ENCODE measurements around the gene PEPD.

Gene PEPD

DNA sequence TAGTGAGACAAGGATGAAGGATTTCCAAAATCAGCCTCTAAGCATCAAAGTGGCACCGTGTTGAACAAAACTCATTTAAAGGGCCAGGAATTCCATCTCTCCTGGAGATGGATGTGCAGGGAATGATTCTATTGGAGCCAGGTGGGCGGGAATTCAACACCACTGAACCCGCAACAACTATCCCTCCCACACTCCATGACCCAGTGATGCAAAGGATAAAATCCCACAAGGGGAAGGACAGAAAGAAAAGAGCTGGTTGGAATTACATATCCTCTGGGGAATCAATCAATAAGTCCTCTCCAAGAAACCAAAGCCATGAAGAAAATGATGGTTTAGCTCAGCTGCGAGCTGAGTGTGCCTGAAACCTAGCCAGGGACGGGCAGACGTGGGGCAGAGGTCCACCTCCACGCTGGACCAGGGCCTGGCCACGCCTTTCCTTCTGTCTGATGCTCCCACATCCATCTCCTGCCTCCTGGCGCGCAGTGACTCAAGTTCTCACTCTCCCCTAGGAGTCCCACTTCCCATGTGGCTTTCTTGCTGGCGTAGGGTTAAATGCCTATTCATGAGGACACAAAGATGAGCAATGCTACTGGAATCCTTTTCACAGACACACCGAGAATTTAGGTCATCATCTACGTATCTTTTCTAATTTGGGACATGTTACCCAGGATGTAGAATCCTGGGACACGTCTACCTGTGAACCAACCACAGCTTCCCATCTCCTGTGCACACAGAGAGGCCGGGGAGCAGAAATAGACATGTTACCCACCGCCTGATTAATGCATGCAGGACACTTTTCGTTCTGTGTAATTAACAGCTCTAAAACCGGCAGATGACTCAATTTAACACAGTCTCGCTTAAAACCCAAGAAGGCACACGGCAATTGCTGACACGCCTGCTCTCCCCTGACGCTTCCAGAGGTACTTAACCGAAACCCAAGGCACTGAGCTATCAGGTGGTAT is 48.6 kb downstream of the PEPD start:
- DNase-seq (ENCODE audit: low read depth), result no peak

DNA sequence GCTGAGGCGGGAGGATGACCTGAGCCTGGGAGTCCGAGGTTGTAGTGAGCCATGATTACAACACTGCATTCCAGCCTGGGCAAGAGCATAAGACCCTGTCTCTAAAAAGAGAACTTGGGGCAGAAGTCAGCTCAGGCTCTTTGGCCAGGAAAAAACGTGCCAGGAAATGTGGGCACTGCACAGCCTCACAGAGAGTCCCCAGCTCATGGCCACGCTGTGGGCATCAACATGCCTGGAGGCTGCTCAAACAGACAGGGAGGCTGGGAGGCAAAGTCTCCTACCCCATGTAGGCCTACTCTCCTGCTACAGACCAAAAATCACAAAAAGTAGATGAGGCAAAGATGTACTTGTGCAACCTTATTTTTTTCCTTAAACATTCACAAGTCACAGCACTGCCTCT is 49.4 kb downstream of the PEPD start:
- DNase-seq (ENCODE audit: low read depth), result no peak

GRCh38 chr19:33471111-33471996 is 50.2 kb downstream of the PEPD start:
- DNase-seq (ENCODE audit: low read depth), result no peak

GRCh38 chr19:33470686-33471085 is 50.9 kb downstream of the PEPD start:
- DNase-seq (ENCODE audit: low read depth), result no peak

DNA sequence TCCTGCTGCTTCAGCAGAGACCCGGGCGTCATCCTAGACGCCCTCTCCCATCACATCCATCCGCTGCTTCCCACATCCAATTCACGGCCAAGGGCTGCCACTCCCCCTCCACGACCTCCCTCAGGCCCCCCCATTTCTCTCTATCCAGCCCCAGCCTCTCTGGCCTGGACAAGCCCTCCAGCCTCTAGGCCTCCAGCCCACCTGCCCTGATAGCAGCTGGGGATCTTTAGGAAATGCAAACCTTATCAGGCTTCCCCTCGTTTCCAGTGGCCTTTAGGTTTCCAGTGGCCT is 51.6 kb downstream of the PEPD start:
- DNase-seq (ENCODE audit: low read depth), result no peak

- no peak for DNase-seq (ENCODE audit: low read depth)
These were observed 52.2 kb downstream of the PEPD start for GRCh38 chr19:33469171-33470039.

GRCh38 chr19:33468361-33469170 is 53.0 kb downstream of the PEPD start:
- DNase-seq (ENCODE audit: low read depth), result no peak

DNA sequence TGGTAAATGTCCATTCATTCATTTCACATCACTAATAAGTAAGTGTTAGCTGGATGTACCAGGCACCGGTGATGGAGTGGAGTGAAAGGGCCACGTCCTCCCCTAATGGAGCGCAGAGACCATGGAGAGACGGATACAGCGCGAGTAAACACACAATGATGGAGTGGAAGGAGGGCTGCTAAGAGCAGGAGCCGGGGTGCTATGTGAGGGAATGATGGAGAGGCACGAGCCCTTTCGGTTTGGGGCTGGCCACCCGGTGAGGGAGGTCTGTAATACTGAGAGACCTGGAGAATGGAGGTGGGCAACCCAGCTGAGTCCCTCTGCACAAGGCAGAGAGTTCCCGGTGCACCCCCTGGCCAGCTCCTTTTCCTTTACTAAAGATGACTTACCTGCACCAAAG is 53.7 kb downstream of the PEPD start:
- DNase-seq (ENCODE audit: low read depth), result no peak

DNA sequence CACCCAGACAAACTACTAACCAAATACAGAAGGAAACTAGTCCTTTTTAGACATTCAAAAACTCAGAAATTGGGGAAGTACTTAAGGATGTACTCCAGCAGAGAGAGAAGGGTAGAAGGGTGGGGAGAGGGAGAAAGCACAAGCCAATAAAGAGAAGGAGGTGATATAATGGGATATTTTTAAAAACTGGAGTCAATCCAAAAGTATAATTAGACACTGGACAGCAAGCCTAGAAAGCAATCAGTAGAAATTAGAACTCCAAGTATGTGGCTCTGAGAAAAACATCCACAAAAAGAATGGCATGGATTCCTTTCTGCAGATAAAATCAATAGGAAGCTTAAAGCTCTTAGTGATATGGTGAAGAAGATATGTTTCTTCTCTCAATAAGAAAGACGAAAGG is 55.8 kb downstream of the PEPD start:
- DNase-seq (ENCODE audit: low read depth), result no peak

GRCh38 chr19:33465371-33465770 is 56.2 kb downstream of the PEPD start:
- DNase-seq (ENCODE audit: low read depth), result no peak

DNA sequence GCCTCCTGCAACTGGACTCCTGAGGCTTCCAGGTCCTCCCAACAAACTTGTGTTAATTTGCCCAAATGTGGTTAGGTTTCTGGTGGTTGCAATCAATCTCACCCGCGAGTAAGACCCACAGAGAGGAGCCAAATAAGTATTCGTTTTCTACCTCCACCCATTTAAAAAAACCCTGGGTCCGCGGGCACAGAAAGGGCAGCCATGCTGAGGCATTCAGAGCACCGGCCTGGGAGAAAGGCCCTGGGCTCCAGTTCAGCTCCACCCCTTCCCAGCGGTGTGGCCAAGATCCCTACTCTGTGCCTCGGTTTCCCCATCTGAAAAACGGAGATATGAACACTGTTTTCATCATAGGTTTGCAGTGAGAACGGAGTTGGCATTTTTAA is 56.9 kb downstream of the PEPD start:
- DNase-seq (ENCODE audit: low read depth), result no peak

DNA sequence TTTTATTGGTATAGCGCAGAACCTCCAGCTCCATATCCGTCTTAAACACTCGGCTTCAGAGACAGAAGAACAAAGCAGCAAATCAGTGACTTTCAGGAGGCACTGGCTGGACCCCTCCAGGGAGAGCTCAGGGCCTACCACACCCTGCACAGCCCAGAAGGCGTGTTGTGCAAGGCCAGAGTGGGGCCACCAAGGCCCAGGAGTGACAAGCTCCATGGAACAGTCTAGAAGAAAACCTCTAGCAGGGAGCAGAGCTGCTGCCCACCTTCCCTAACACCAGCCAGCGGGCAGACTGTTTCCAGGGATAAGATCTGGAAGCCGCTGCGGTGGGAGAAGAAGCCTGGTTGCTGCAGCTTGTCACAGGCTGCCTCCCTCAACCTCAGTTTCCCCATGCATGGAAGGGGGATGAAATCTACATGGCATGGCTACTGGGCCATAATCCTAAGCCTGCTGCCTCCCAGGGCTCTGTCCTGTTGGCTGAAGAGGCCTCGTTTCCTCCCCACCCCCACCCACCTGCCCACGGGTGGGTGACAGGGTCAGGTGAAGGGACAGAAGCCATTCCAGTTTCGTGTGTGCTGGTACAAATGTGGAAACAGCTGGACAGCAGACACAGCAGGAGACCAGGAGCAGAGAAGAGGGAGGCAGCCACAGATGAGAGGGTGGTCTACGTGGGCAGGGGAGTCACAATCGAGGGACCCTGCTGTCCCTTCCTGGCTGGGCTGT is 57.4 kb downstream of the PEPD start:
- DNase-seq (ENCODE audit: low read depth), result no peak

- DNase-seq (ENCODE audit: low read depth), result no peak
These were observed 58.4 kb downstream of the PEPD start for GRCh38 chr19:33463199-33463598.

DNA sequence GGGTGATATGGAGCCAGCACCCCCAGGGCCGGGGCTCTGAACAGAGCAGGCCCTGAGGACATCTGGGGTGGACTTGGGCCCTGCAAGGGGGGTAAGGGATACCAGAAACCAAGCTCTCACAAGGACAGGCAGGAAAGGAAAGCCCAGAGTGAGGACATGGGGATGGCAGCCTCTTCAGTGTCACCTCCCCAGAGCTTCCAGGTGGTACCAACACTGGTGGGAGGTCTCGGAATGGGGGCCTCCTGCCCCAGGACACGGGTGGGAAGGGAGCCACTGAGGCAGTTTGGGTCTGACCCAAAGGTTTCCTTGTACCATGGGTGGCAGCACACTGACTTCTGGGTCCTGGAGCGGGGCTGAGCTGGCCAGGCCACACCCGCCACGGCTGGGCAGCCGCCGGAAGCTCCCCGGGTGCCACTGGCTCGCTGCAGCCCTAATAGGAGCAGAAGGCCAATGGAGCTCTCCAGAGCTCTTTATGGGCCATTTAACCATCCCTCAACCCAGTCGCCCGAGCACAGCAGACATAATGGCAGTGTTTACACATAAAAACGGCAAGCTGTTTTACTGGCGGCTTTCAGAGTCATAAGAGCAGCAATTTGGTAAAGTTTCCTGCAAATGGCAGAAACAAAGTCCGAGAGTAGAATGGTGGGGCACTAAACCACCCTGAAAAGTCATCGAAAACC is 59.3 kb downstream of the PEPD start:
- no peak for DNase-seq (ENCODE audit: low read depth)

- DNase-seq (ENCODE audit: low read depth), result no peak
These were observed 60.1 kb downstream of the PEPD start for GRCh38 chr19:33461256-33462111.

GRCh38 chr19:33460221-33460908 is 61.2 kb downstream of the PEPD start:
- DNase-seq (ENCODE audit: low read depth), result no peak

GRCh38 chr19:33459222-33460090 is 62.1 kb downstream of the PEPD start:
- DNase-seq (ENCODE audit: low read depth), result no peak

- DNase-seq (ENCODE audit: low read depth), result no peak
These were observed 62.8 kb downstream of the PEPD start for GRCh38 chr19:33458807-33459206.

All from stimulated activated CD8-positive, alpha-beta memory T cell treated with anti-CD3 and anti-CD28 coated beads, Interleukin-15, amount 100 ng/mL, for 1 hour (primary cell).